ENCODE measurements around the gene ZNF14. TPM values are rescaled to one million over a fixed set of nuclear protein-coding genes. Genes with fewer than 3 reads are reported as not detected.
A peak's percentile ranks its signal among the peaks of the same experiment; 100 is the strongest.
"Not testable (repeated sequence)": the region's sequence is repeated elsewhere in the genome, so short reads cannot be mapped to it uniquely, and the experiment has no call there.

Gene ZNF14
- total and polyA plus RNA-seq, 9 of the 15 experiments (the other 6 are each of a cell fraction or from before 2014, with no cell fraction given) = 1.9 to 7.0 (median 4.0) TPM

- 11% methylated on average over 10 of the region's 10 CpGs for WGBS (ENCODE audit: insufficient coverage, low coverage, missing lambda C conversion rate)
- no peaks in the 10 kb centered on the region for H3K4me1 ChIP-seq (replicated peaks in 1 of 2; ENCODE audit: control insufficient read depth in 2 of 2, insufficient read depth in 2 of 2, low read length in 2 of 2)
- in situ Hi-C loops (cut with MboI) = no loop called here
- H3K27me3 ChIP-seq (ENCODE audit: control insufficient read depth in 2 of 2, insufficient read depth in 2 of 2, low read length in 2 of 2) = no peaks in the 10 kb centered on the region; a peak in 1 of 5 replicates
- H3K4me2 ChIP-seq (ENCODE audit: insufficient read depth, low read length) = no peak overlapping the region
- no peaks in the 10 kb centered on the region for H3K79me2 ChIP-seq (ENCODE audit: control insufficient read depth, insufficient read depth, low read length)
- intact Hi-C loops (cut with micrococcal nuclease) = no loop called here
- TF ChIP-seq RCOR1 (IDR thresholded peaks at IDR 0.05; ENCODE audit: borderline replicate concordance in 1 of 2, low read depth in 2 of 2, low read length in 2 of 2) = peak in 1 of 2 experiments; percentile 27; a peak in 1 of 4 replicates
- TF ChIP-seq ZFP30 (CRISPR knock-in tag; IDR thresholded peaks at IDR 0.05; ENCODE audit: borderline replicate concordance) = no peak
- TF ChIP-seq KDM1A (IDR thresholded peaks at IDR 0.05) = peak; percentile 72 to 86; a peak in 3 of 4 replicates
- FAIRE-seq = no peak
- no peak for DNase-seq (ENCODE audit: extremely low read depth in 1 of 4, low spot score in 3 of 4)
- H4K20me1 ChIP-seq (replicated peaks; ENCODE audit: control insufficient read depth, insufficient read depth, low read length) = no peaks in the 10 kb centered on the region
- H2AFZ ChIP-seq (ENCODE audit: low read depth, low read length) = no peak overlapping the region
- no peak overlapping the region for H3K9ac ChIP-seq (ENCODE audit: insufficient read depth in 1 of 2, low read depth in 2 of 2, low read length in 2 of 2)
- ATAC-seq = no peak
- H3K36me3 ChIP-seq (ENCODE audit: control insufficient read depth, insufficient read depth, low read length) = no peaks in the 10 kb centered on the region
- ChIA-PET CTCF (ENCODE audit: low intra/inter-chr PET ratio) (no interaction called here), POLR2A (interaction anchor here (0.6 kb wide), 1 partner anchor 1140 kb away, joined by 3 read pairs; no protein-coding TSS in a partner anchor)
- no peak overlapping the region for H3K27ac ChIP-seq (ENCODE audit: extremely low read depth, low read depth, low read length)
- BruUV-seq (replicated peaks) = no TSS peak
- H3K9me1 ChIP-seq (ENCODE audit: control insufficient read depth, insufficient read depth, low read length) = no peaks in the 10 kb centered on the region
- H3K4me3 ChIP-seq = no peak overlapping the region
- no peaks in the 10 kb centered on the region for H3K9me3 ChIP-seq (replicated peaks; ENCODE audit: control insufficient read depth, insufficient read depth, low read depth, low read length)
Measured at GRCh38 chr19:19691683-19692082, 41.2 kb downstream of the ZNF14 start.

GRCh38 chr19:19689023-19689422, 43.9 kb downstream of the ZNF14 start:
- H3K4me2 ChIP-seq (ENCODE audit: insufficient read depth, low read length); BruUV-seq (replicated peaks); H3K4me3 ChIP-seq; H3K36me3 ChIP-seq (ENCODE audit: control insufficient read depth, insufficient read depth, low read length); in situ Hi-C loops (cut with MboI); H3K4me1 ChIP-seq (replicated peaks in 1 of 2; ENCODE audit: control insufficient read depth in 2 of 2, insufficient read depth in 2 of 2, low read length in 2 of 2); H3K27ac ChIP-seq (ENCODE audit: extremely low read depth, low read depth, low read length); POLR2A ChIA-PET; H3K27me3 ChIP-seq (ENCODE audit: control insufficient read depth in 2 of 2, insufficient read depth in 2 of 2, low read length in 2 of 2); DNase-seq (ENCODE audit: extremely low read depth in 1 of 4, low spot score in 3 of 4); ATAC-seq; H2AFZ ChIP-seq (ENCODE audit: low read depth, low read length); FAIRE-seq; H3K9ac ChIP-seq (ENCODE audit: insufficient read depth in 1 of 2, low read depth in 2 of 2, low read length in 2 of 2); CTCF ChIA-PET (ENCODE audit: low intra/inter-chr PET ratio); H3K79me2 ChIP-seq (ENCODE audit: control insufficient read depth, insufficient read depth, low read length); H3K9me1 ChIP-seq (ENCODE audit: control insufficient read depth, insufficient read depth, low read length); intact Hi-C loops (cut with micrococcal nuclease); H3K9me3 ChIP-seq (replicated peaks; ENCODE audit: control insufficient read depth, insufficient read depth, low read depth, low read length); H4K20me1 ChIP-seq (replicated peaks; ENCODE audit: control insufficient read depth, insufficient read depth, low read length): not testable (repeated sequence)
- 76% methylated on average over 9 of the region's 10 CpGs for WGBS (ENCODE audit: insufficient coverage, low coverage, missing lambda C conversion rate)
- peak; percentile 49; the same call in 1 of the 2 replicates for TF ChIP-seq ZBTB33 (CRISPR knock-in tag; IDR thresholded peaks at IDR 0.05)

Measured in K562 (cell line).